Measurements from ENCODE around the gene NNAT.

Gene NNAT

DNA sequence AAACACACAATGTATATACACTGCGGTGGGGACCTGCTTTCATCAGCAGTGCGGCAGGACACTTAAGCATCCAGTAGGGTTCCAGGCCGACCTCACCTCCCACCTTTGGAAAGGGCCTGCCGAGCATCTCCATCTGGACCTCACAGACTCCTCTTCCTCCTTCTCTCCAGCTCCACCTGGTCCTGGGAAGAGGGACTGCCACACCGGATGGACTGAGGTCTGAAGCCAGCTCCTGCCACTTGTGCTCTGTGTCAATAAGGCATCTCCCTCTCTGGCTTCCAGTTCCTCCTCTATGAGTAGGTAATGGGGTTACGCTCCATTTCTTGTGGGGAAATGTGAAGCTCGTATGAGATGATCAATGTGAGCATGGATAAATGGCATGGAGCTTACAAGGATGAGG is 19.1 kb upstream of the NNAT start:
- H3K4me3 ChIP-seq (ENCODE audit: low read depth, low read length), result no peak overlapping the region
- DNase-seq (ENCODE audit: low read depth), result no peak
- TF ChIP-seq, protein P1, sequence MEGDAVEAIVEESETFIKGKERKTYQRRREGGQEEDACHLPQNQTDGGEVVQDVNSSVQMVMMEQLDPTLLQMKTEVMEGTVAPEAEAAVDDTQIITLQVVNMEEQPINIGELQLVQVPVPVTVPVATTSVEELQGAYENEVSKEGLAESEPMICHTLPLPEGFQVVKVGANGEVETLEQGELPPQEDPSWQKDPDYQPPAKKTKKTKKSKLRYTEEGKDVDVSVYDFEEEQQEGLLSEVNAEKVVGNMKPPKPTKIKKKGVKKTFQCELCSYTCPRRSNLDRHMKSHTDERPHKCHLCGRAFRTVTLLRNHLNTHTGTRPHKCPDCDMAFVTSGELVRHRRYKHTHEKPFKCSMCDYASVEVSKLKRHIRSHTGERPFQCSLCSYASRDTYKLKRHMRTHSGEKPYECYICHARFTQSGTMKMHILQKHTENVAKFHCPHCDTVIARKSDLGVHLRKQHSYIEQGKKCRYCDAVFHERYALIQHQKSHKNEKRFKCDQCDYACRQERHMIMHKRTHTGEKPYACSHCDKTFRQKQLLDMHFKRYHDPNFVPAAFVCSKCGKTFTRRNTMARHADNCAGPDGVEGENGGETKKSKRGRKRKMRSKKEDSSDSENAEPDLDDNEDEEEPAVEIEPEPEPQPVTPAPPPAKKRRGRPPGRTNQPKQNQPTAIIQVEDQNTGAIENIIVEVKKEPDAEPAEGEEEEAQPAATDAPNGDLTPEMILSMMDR (IDR thresholded peaks at IDR 0.05; ENCODE audit: low read depth, low read length, missing control alignments), result no peak
- in situ Hi-C loops (cut with HindIII; ENCODE audit: low sequenced_read_pairs), result no loop called here

DNA sequence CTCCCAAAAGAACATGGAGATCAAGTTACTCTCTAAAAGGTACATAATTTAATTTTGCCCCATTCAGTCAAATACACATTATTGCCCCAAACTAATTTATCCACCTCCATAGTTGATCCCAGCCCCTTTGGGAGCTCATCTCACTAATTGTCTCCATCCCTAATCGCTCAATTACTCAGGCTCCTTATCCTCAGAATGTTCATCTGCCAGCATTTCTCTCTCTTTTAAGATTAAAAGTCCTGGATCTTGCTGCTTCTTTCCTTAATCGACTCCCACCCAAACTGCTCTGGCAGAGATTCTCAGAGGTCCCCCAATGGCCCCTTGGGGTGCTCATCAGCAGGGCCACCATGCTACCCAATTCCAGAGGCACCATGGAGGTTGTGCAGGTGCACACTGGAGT is 18.4 kb upstream of the NNAT start:
- DNase-seq (ENCODE audit: low read depth), result no peak
- H3K4me3 ChIP-seq (ENCODE audit: low read depth, low read length), result no peak overlapping the region
- in situ Hi-C loops (cut with HindIII; ENCODE audit: low sequenced_read_pairs), result no loop called here
- TF ChIP-seq, protein P1 (IDR thresholded peaks at IDR 0.05; ENCODE audit: low read depth, low read length, missing control alignments), result no peak

DNA sequence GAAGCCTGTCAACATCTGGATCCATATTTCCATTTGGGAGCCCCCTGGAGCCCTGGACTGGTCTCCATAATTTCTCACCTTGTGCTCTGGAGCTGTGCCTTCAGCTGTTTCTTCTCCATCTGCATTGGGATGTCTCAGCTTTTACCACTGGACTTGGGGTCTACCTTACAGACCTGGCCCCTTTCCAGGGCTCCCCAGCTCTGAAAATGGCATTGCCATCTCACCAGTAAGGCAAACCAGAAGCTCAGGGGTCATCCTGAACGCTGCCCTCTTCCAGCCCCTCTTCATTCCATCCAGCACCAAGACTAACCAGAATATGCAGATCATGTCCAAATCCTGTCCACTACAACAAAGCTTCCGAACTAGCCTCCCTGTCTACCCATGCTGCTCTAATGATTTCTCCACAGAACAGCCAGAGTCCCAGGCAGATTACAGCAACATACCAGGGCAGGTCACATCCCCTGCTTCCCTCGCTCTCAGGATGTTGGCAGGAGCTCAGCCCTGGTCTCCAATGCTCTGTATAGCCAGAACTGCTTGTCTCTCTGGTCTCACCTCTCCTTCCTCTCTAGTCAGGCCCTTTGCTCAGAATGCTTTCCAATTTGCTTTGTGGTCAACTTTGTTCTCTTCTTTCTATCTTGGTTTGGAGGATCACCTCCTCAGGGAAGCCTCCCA is 17.7 kb upstream of the NNAT start:
- in situ Hi-C loops (cut with HindIII; ENCODE audit: low sequenced_read_pairs), result no loop called here
- no peak for DNase-seq (ENCODE audit: low read depth)
- H3K4me3 ChIP-seq (ENCODE audit: low read depth, low read length), result no peak overlapping the region
- TF ChIP-seq, protein P1 (IDR thresholded peaks at IDR 0.05; ENCODE audit: low read depth, low read length, missing control alignments), result no peak

DNA sequence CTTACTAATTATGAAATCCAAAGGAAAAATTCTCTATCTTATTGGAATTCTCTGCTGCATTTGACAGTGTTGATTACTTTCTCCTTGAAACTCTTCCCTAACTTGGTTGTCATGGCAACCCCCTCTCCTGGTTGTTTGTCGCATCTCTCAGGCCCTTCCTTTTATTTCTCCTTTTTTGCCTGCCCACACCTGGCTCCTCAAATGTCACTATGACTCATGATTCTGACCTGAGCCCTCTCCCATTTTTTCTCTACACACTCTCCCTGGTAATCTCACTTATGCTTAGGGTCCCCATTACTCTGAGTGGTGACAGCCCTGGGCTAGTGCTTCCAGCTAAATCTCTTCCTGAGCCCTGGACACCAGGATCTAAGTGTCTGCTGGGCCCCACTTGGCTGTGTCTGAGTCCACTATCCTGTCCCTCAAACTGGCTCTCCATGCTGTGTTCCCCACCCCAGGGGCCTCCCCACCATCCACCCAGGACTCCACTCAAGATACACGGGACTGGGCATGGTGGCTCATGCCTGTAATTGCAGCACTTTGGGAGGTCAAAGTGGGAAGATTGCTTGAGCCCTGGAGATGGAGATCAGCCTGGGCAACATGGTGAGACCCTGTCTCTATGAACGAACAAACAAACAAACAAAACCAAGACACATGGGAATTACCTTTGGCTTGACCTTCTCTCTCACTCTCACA is 16.5 kb upstream of the NNAT start:
- in situ Hi-C loops (cut with HindIII; ENCODE audit: low sequenced_read_pairs), result no loop called here
- TF ChIP-seq, protein P1 (IDR thresholded peaks at IDR 0.05; ENCODE audit: low read depth, low read length, missing control alignments), result no peak
- DNase-seq (ENCODE audit: low read depth), result no peak
- H3K4me3 ChIP-seq (ENCODE audit: low read depth, low read length), result no peak overlapping the region

DNA sequence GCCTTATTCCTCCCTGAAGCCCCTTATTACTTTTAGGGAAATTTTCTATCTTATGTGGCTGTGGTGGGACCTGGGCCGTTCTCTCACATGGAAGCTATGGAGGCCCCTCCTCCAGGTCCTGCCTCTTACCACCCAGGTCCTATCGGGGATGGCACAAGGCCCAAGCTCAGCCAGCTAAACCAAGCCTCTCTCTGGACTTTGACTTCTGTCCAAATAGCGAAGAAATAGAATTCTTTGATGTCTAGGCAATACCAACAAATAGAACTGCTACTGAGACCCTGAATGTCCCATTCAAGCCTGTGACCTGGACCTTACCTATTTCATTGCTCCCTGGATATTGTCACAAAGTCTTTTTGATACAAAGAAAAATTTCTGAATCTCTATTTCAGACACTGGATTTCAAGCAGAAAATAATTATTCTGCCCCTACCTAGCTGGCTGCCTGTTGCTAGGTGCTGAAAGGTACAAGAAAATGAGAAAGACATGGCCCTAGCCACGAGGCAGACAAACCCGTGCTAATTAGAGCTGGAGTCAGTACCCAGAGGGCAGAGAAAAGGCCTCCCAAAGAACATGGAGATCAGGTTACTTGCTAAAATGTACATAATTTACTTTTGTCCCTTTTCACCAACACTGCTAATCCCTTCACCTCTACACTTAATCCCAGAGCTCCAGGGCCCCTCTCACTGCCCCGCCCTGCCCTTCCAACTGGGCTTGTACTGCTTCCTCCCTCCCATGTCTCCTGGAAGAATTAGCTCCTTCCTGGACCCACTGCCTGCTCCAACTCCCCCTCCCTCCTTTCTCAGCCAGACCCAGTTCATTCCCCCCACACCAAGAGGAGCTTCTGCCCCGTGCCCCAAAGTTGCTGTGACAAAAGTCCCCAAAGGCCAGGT is 15.5 kb upstream of the NNAT start:
- in situ Hi-C loops (cut with HindIII; ENCODE audit: low sequenced_read_pairs), result no loop called here
- TF ChIP-seq, protein P1 (IDR thresholded peaks at IDR 0.05; ENCODE audit: low read depth, low read length, missing control alignments), result no peak
- DNase-seq (ENCODE audit: low read depth), result no peak
- H3K4me3 ChIP-seq (ENCODE audit: low read depth, low read length), result no peak overlapping the region

DNA sequence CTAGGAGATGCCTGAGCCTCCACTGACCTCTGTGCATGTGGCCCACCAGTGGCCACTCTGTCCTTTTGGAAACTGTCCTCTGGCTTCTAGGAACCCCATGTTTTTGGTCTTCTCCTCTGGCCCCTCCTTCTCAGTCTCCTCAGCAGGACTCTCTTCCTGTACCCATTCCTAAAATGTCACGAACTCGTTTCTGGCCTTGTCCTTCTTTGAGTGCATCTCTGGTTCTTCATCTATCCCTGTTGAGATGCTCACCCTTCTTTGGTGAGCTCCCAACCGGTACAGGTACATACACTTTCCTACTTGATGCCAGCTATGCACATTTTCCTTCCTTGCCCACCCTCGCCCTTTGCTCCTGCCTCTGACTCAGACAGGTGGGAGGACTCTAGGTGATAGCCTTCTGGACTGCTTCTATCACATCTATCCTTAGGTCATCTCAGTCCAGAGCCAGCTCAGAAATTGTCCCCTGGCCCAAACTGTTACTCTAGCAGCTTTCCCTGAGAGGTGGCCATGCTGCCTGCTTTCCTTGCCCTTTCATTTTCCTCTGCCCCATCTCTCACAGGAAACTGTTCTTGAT is 14.8 kb upstream of the NNAT start:
- in situ Hi-C loops (cut with HindIII; ENCODE audit: low sequenced_read_pairs), result no loop called here
- DNase-seq (ENCODE audit: low read depth), result no peak
- H3K4me3 ChIP-seq (ENCODE audit: low read depth, low read length), result no peak overlapping the region
- TF ChIP-seq, protein P1 (IDR thresholded peaks at IDR 0.05; ENCODE audit: low read depth, low read length, missing control alignments), result no peak

All from astrocyte of the cerebellum (primary cell).